ENCODE results near the gene TMPRSS9. TPM values are rescaled to one million over a fixed set of nuclear protein-coding genes. Genes with fewer than 3 reads are reported as not detected.

The TMPRSS9 gene
- polyA plus RNA-seq, 1 donor from 2014 or later, result not detected

- Histone ChIP-seq H3F3A (ENCODE audit: insufficient read depth, low read length, poor library complexity, severe bottlenecking) (no peaks in the 10 kb centered on the region), H3K27me3 (ENCODE audit: insufficient read depth, low read depth, low read length) (no peaks in the 10 kb centered on the region), H3K36me3 (ENCODE audit: insufficient read depth, low read length) (no peaks in the 10 kb centered on the region), H3K9me2 (ENCODE audit: insufficient read depth, low read length) (no peaks in the 10 kb centered on the region), H3K79me2 (replicated peaks; ENCODE audit: insufficient read depth, low read length) (no peaks in the 10 kb centered on the region), H3K27ac (ENCODE audit: low read length) (no peak overlapping the region), H3K9me3 (ENCODE audit: low read length) (no peaks in the 10 kb centered on the region), H4K20me1 (ENCODE audit: insufficient read depth) (no peaks in the 10 kb centered on the region), H3K4me2 (ENCODE audit: low read length) (no peak overlapping the region), H3K9ac (ENCODE audit: low read length) (no peak overlapping the region), H3K4me3 (ENCODE audit: low read length) (no peak overlapping the region), H2AFZ (ENCODE audit: low read depth, low read length) (no peak overlapping the region)
- TF ChIP-seq EP300 (conservative IDR thresholded peaks at IDR 0.05; ENCODE audit: poor library complexity, severe bottlenecking) (no peak), CTCF (IDR thresholded peaks at IDR 0.05; ENCODE audit: poor library complexity, severe bottlenecking) (no peak), RAD21 (conservative IDR thresholded peaks at IDR 0.05) (no peak), TAF1 (IDR thresholded peaks at IDR 0.05; ENCODE audit: low read depth) (no peak), EZH2 (IDR thresholded peaks at IDR 0.05; ENCODE audit: borderline replicate concordance, insufficient read depth, low read length, poor library complexity, severe bottlenecking) (no peak), SMC3 (conservative IDR thresholded peaks at IDR 0.05; ENCODE audit: poor library complexity) (no peak), POLR2AphosphoS5 (IDR thresholded peaks at IDR 0.05) (no peak), MXI1 (conservative IDR thresholded peaks at IDR 0.05; ENCODE audit: poor library complexity, severe bottlenecking) (no peak), REST (IDR thresholded peaks at IDR 0.05; ENCODE audit: borderline replicate concordance) (no peak)
Measured at GRCh38 chr19:2363419-2363818, 3.4 kb downstream of the TMPRSS9 start.

DNA sequence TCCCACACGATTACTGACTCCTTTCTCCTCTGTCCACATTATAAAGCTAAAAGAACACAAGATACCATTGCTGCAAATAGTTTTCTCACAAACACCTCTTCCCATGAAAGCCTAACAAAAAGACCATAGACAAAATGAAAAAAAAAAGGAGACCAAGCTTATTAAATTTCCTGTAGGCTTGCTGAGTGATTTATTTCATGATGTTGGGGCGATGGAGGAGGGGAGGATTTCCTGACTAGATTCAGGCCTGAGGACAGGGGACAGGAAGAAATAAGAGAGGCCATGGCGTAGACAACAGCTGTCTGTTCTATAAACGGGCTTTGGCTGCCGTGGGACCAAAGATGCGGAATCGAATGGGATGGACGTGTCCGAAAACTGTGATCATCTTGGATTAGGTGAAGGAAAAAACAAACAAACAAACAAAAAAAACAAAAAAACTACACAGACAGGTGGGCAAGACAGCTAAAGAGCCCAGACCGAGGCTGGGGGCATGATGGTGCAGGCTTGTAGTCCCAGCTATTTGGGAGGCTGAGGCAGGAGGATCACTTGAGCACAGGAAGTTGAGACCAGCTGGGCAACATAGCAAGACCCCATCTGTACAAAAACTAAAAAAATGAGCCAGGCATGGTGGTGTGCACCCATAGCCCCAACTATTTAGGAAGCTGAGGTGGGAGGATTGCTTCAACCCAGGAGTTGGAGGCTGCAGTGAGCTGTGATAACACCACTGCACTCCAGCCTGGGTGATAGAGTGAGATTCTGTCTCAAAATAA lies 5.3 kb downstream of the TMPRSS9 start:
- Histone ChIP-seq H3K9me3 (ENCODE audit: low read length) (no peaks in the 10 kb centered on the region), H3K4me3 (ENCODE audit: low read length) (no peak overlapping the region), H3K27me3 (ENCODE audit: insufficient read depth, low read depth, low read length) (no peaks in the 10 kb centered on the region), H3K9me2 (ENCODE audit: insufficient read depth, low read length) (no peaks in the 10 kb centered on the region), H3K9ac (ENCODE audit: low read length) (no peak overlapping the region), H3F3A (ENCODE audit: insufficient read depth, low read length, poor library complexity, severe bottlenecking) (no peaks in the 10 kb centered on the region), H3K4me2 (ENCODE audit: low read length) (no peak overlapping the region), H3K27ac (ENCODE audit: low read length) (no peak overlapping the region), H2AFZ (ENCODE audit: low read depth, low read length) (no peak overlapping the region), H3K79me2 (replicated peaks; ENCODE audit: insufficient read depth, low read length) (no peaks in the 10 kb centered on the region), H4K20me1 (ENCODE audit: insufficient read depth) (no peaks in the 10 kb centered on the region), H3K36me3 (ENCODE audit: insufficient read depth, low read length) (no peaks in the 10 kb centered on the region)
- no peak for TF ChIP-seq EZH2 (IDR thresholded peaks at IDR 0.05; ENCODE audit: borderline replicate concordance, insufficient read depth, low read length, poor library complexity, severe bottlenecking)
- no peak for TF ChIP-seq SMC3 (conservative IDR thresholded peaks at IDR 0.05; ENCODE audit: poor library complexity)
- TF ChIP-seq TAF1 (IDR thresholded peaks at IDR 0.05; ENCODE audit: low read depth), result no peak
- no peak for TF ChIP-seq MXI1 (conservative IDR thresholded peaks at IDR 0.05; ENCODE audit: poor library complexity, severe bottlenecking)
- TF ChIP-seq REST (IDR thresholded peaks at IDR 0.05; ENCODE audit: borderline replicate concordance), result no peak
- no peak for TF ChIP-seq CTCF (IDR thresholded peaks at IDR 0.05; ENCODE audit: poor library complexity, severe bottlenecking)
- no peak for TF ChIP-seq EP300 (conservative IDR thresholded peaks at IDR 0.05; ENCODE audit: poor library complexity, severe bottlenecking)
- no peak for TF ChIP-seq RAD21 (conservative IDR thresholded peaks at IDR 0.05)
- no peak for TF ChIP-seq POLR2AphosphoS5 (IDR thresholded peaks at IDR 0.05)

All from neural cell (in vitro differentiated cells).